ENCODE results near the gene PCDHGA6.

DNA sequence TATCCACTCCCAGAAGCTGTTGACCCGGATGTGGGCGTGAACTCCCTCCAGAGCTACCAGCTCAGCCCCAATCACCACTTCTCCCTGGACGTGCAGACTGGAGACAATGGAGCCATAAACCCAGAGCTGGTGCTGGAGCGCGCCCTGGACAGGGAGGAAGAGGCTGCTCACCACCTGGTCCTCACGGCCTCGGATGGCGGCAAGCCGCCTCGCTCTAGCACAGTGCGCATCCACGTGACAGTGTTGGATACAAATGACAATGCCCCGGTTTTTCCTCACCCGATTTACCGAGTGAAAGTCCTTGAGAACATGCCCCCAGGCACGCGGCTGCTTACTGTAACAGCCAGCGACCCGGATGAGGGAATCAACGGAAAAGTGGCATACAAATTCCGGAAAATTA, 19.6 kb downstream of the PCDHGA6 start:
- TF ChIP-seq, protein P1, sequence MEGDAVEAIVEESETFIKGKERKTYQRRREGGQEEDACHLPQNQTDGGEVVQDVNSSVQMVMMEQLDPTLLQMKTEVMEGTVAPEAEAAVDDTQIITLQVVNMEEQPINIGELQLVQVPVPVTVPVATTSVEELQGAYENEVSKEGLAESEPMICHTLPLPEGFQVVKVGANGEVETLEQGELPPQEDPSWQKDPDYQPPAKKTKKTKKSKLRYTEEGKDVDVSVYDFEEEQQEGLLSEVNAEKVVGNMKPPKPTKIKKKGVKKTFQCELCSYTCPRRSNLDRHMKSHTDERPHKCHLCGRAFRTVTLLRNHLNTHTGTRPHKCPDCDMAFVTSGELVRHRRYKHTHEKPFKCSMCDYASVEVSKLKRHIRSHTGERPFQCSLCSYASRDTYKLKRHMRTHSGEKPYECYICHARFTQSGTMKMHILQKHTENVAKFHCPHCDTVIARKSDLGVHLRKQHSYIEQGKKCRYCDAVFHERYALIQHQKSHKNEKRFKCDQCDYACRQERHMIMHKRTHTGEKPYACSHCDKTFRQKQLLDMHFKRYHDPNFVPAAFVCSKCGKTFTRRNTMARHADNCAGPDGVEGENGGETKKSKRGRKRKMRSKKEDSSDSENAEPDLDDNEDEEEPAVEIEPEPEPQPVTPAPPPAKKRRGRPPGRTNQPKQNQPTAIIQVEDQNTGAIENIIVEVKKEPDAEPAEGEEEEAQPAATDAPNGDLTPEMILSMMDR (IDR thresholded peaks at IDR 0.05) = no peak
- TF ChIP-seq POLR2A (IDR thresholded peaks at IDR 0.05) = no peak

Data from gastroesophageal sphincter (tissue), 3 donors.